Colonic mucosa (tissue), 4 donors: ENCODE results near the gene UBA7. TPM values are rescaled to one million over a fixed set of nuclear protein-coding genes. Genes with fewer than 3 reads are reported as not detected.

Experiments
- DNase-seq: peaks from one replicate; pipeline ENCODE4 v3.0.0-alpha.2; 2020
- H3K27ac ChIP-seq: fragments of 200-600 bp; one replicate; pipeline ENCODE4 v1.8.0; 2021
- H3K27me3 ChIP-seq: fragments of 200-600 bp; one replicate; pipeline ENCODE4 v1.8.0; 2021
- H3K36me3 ChIP-seq: fragments of 200-600 bp; one replicate; pipeline ENCODE4 v1.8.0; 2021
- H3K4me1 ChIP-seq: fragments of 200-600 bp; one replicate; pipeline ENCODE4 v1.8.0; 2021; ENCODE audit warnings: mild to moderate bottlenecking
- H3K4me3 ChIP-seq: fragments of 200-600 bp; one replicate; pipeline ENCODE4 v1.8.0; 2021
- H3K9ac ChIP-seq, 2 donors: one replicate each; pipeline ENCODE4 v1.7.0; 2013; ENCODE audit warnings: control low read depth in 2 of 2, low read depth in 2 of 2, low read length in 2 of 2
- H3K9me3 ChIP-seq: fragments of 200-600 bp; one replicate; pipeline ENCODE4 v1.8.0; 2021
- CTCF ChIP-seq: fragments of 200-600 bp; IDR thresholded peaks from one replicate; pipeline ENCODE4 v1.8.0; 2022; ENCODE audit warnings: antibody characterized with exemption, mild to moderate bottlenecking
- intact Hi-C: fragments of 100-400 bp; cut with DNase I; formaldehyde crosslinking; loops from one replicate; pipeline ENCODE4 v1.14.1; 2022
- total RNA-seq, 2 donors: library from RNA; stranded (reverse); fragmentation: NEBNext Ultra II Directional in 1 of 2; extraction: Animal tissue kit (Norgen Biotek cat#: 25700) in 1 of 2; gene quantifications; one replicate each; pipeline ENCODE4 v1.2.1, GENCODE V29; 2021
- donor health status: healthy.
- donor health status: DM: no; HTN: no; CAD: no.
- donor health status: DM: no; HTN: no; CAD: no.

Gene UBA7
- total RNA-seq, 2 donors from 2014 or later: 67.4 to 88.3 TPM

- Histone ChIP-seq H3K36me3 (no peaks in the 10 kb centered on the region), H3K4me1 (no peaks in the 10 kb centered on the region), H3K9ac (no peak overlapping the region), H3K27me3 (no peaks in the 10 kb centered on the region), H3K27ac (no peak overlapping the region), H3K4me3 (no peak overlapping the region), H3K9me3 (no peaks in the 10 kb centered on the region)
- DNase-seq: no peak
- intact Hi-C loops: no loop called here
- TF ChIP-seq CTCF: no peak
Observed at GRCh38 chr3:49845694-49846093, 31.9 kb upstream of the UBA7 start.

GRCh38 chr3:49844464-49845183, 30.9 kb upstream of the UBA7 start:
- TF ChIP-seq CTCF: no peak
- intact Hi-C loops: no loop called here
- H3K27ac ChIP-seq: no peak overlapping the region
- no peaks in the 10 kb centered on the region for H3K4me1 ChIP-seq
- no peaks in the 10 kb centered on the region for H3K36me3 ChIP-seq
- no peak overlapping the region for H3K4me3 ChIP-seq
- no peaks in the 10 kb centered on the region for H3K27me3 ChIP-seq
- H3K9me3 ChIP-seq: no peaks in the 10 kb centered on the region
- no peak overlapping the region for H3K9ac ChIP-seq
- no peak for DNase-seq

- H3K9ac ChIP-seq: no peak overlapping the region
- no peak overlapping the region for H3K4me3 ChIP-seq
- intact Hi-C loops: no loop called here
- DNase-seq: no peak
- H3K27me3 ChIP-seq: no peaks in the 10 kb centered on the region
- H3K36me3 ChIP-seq: no peaks in the 10 kb centered on the region
- TF ChIP-seq CTCF: no peak
- H3K4me1 ChIP-seq: no peaks in the 10 kb centered on the region
- H3K27ac ChIP-seq: no peak overlapping the region
- no peaks in the 10 kb centered on the region for H3K9me3 ChIP-seq
Observed at GRCh38 chr3:49842843-49843517, 29.2 kb upstream of the UBA7 start.

- H3K9ac ChIP-seq: no peak overlapping the region
- no peak for DNase-seq
- H3K4me3 ChIP-seq: no peak overlapping the region
- TF ChIP-seq CTCF: no peak
- H3K27me3 ChIP-seq: no peaks in the 10 kb centered on the region
- H3K4me1 ChIP-seq: no peaks in the 10 kb centered on the region
- H3K9me3 ChIP-seq: no peaks in the 10 kb centered on the region
- no peak overlapping the region for H3K27ac ChIP-seq
- intact Hi-C loops: loop anchor here (2.0 kb wide), 1 partner anchor 39 kb away; the partner anchor contains the start of gene INKA1
- H3K36me3 ChIP-seq: no peaks in the 10 kb centered on the region
Observed at GRCh38 chr3:49841806-49842205, 28.1 kb upstream of the UBA7 start.

GRCh38 chr3:49841126-49841696, 27.5 kb upstream of the UBA7 start:
- DNase-seq: no peak
- Histone ChIP-seq H3K4me1 (no peaks in the 10 kb centered on the region), H3K27me3 (no peaks in the 10 kb centered on the region), H3K27ac (no peak overlapping the region), H3K36me3 (no peaks in the 10 kb centered on the region), H3K9me3 (no peaks in the 10 kb centered on the region), H3K9ac (no peak overlapping the region), H3K4me3 (no peak overlapping the region)
- no peak for TF ChIP-seq CTCF
- intact Hi-C loops: loop anchor here (2.0 kb wide), 1 partner anchor 38 kb away; the partner anchor contains the start of gene INKA1
